ENCODE results near the gene ZKSCAN3.
"Not testable (repeated sequence)": the region's sequence is repeated elsewhere in the genome, so short reads cannot be mapped to it uniquely, and the experiment has no call there.

The ZKSCAN3 gene

GRCh38 chr6:28377879-28378278 is 28.1 kb downstream of the ZKSCAN3 start:
- no peak for DNase-seq (ENCODE audit: low spot score)

GRCh38 chr6:28378644-28379043 is 28.9 kb downstream of the ZKSCAN3 start:
- no peak for DNase-seq (ENCODE audit: low spot score)

- no peak for DNase-seq (ENCODE audit: low spot score)
These were observed 30.6 kb downstream of the ZKSCAN3 start for GRCh38 chr6:28380381-28380780.

GRCh38 chr6:28383235-28384142 is 33.7 kb downstream of the ZKSCAN3 start:
- peak; percentile 76 for DNase-seq (ENCODE audit: low spot score)

GRCh38 chr6:28384143-28384533 is 34.4 kb downstream of the ZKSCAN3 start:
- DNase-seq (ENCODE audit: low spot score) = no peak

GRCh38 chr6:28390688-28391087 is 40.9 kb downstream of the ZKSCAN3 start:
- no peak for DNase-seq (ENCODE audit: low spot score)

GRCh38 chr6:28393912-28394662 is 44.3 kb downstream of the ZKSCAN3 start:
- no peak for DNase-seq (ENCODE audit: low spot score)

GRCh38 chr6:28395918-28396317 is 46.2 kb downstream of the ZKSCAN3 start:
- DNase-seq (ENCODE audit: low spot score) = no peak

- peak; percentile 86 for DNase-seq (ENCODE audit: low spot score)
These were observed 49.8 kb downstream of the ZKSCAN3 start, which contains the start of gene ZSCAN12 for GRCh38 chr6:28399350-28400121. TSS of gene ZSCAN12 (minus strand) at chr6:28399747. CDS start at chr6:28398405, 1,342 bp downstream.

GRCh38 chr6:28400122-28400451 is 50.3 kb downstream of the ZKSCAN3 start:
- DNase-seq (ENCODE audit: low spot score) = no peak

GRCh38 chr6:28401172-28401571 is 51.4 kb downstream of the ZKSCAN3 start:
- DNase-seq (ENCODE audit: low spot score) = no peak

GRCh38 chr6:28402197-28402596 is 52.5 kb downstream of the ZKSCAN3 start:
- DNase-seq (ENCODE audit: low spot score) = no peak

- not testable (repeated sequence) for DNase-seq (ENCODE audit: low spot score)
These were observed 54.2 kb downstream of the ZKSCAN3 start for GRCh38 chr6:28403923-28404322.

GRCh38 chr6:28407401-28407800 is 57.7 kb downstream of the ZKSCAN3 start:
- no peak for DNase-seq (ENCODE audit: low spot score)

GRCh38 chr6:28408076-28408802 is 58.5 kb downstream of the ZKSCAN3 start:
- no peak for DNase-seq (ENCODE audit: low spot score)

- no peak for DNase-seq (ENCODE audit: low spot score)
These were observed 61.0 kb downstream of the ZKSCAN3 start for GRCh38 chr6:28410767-28411166.

- DNase-seq (ENCODE audit: low spot score) = no peak
These were observed 63.9 kb downstream of the ZKSCAN3 start for GRCh38 chr6:28413681-28414080.

All from Ammon's horn (tissue), 1 donor.